Nasal cavity respiratory epithelium epithelial cell of viscerocranial mucosa (primary cell): ENCODE data around the gene C1QB. TPM values are rescaled to one million over a fixed set of nuclear protein-coding genes. Genes with fewer than 3 reads are reported as not detected.

ENCODE experiments used
- total RNA-seq: library from RNA; depleted of rRNA; stranded (reverse); fragments of >200 nt; gene quantifications from 2 replicates; pipeline ENCODE4 v1.2.3, GENCODE V29; 2014

C1QB gene, protein sequence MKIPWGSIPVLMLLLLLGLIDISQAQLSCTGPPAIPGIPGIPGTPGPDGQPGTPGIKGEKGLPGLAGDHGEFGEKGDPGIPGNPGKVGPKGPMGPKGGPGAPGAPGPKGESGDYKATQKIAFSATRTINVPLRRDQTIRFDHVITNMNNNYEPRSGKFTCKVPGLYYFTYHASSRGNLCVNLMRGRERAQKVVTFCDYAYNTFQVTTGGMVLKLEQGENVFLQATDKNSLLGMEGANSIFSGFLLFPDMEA
- total RNA-seq, result not detected in 2 replicates

DNA sequence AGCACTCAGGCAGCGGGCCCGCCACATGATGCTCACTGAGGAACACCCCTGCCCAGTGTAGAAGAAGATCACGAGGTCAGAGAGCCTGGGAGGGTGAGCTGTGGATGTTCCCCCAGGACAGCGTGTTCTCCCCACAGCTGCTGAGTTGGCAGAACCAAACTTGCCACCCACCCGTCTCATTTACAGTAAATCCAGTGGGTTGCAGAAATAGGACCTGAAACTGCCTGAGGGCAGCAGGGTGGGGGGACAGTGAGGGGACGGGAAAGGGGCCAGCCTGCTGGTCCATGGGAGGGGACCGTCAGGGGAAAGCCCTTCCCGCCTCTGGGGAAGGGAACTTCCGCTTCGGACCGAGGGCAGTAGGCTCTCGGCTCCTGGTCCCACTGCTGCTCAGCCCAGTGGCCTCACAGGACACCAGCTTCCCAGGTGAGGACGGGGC lies at the start of gene C1QB:
Gene C1QB (plus strand): TSS at position 356 of the 436 bp plus-strand sequence. CDS start 6,227 bp downstream, outside the sequence.

DNA sequence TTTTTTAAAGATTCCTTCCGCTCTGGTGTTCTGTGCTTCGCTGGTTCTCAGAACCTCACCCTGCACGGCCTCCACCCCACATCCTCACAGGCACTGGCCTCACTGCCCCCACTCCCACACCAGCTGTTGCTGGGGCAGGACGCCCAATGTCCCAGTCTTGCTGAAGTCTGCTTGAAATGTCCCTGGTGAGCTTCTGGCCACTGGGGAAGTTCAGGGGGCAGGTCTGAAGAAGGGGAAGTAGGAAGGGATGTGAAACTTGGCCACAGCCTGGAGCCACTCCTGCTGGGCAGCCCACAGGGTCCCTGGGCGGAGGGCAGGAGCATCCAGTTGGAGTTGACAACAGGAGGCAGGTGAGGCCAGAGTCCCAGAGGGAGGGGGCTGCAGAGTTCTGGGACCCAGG lies 16.7 kb upstream of the C1QB start, which contains the start of gene C1QA:
Gene C1QA (plus strand): TSS at position 276 of the 400 bp plus-strand sequence. CDS start 989 bp downstream, outside the sequence.

DNA sequence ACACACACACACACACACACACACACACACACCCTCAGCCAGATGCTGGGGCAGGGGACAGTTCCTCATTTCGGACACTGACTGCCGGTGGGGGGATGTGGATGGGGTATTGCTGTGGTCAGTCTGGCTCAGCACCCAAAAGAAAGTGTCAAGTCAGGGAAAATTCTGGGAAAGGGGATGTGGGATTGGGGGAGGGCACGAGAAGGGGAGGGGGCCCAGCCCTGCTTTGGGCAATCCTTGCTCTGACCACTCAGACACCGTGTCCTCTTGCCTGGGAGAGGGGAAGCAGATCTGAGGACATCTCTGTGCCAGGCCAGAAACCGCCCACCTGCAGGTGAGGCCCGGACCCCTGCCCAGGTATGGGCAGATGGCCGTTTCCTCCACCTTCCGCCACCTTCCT lies 9.7 kb upstream of the C1QB start, which contains the start of gene C1QC:
Gene C1QC (plus strand): TSS at position 253 of the 400 bp plus-strand sequence. CDS start 391 bp downstream, outside the sequence.

DNA sequence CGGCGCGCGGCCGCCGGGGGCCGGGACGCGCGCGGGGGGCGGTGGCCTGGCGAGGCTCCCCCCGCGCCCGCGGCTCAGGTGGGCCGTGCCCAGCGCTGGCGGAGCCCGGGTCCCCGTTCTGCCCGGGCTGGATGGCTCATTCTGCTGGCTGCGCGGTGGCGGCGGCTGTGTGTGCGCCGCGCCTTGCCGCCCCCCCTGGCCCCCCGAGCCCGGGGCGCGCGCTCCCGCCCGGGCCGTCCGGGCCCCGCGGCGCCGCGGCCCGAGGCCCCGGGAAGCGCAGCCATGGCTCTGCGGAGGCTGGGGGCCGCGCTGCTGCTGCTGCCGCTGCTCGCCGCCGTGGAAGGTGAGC lies 57.6 kb downstream of the C1QB start, which contains the start of gene EPHB2:
Gene EPHB2 (plus strand): TSS at position 139 of the 349 bp plus-strand sequence. CDS start 144 bp downstream, at position 283.

Other genes starting within 250 kb of the C1QB start
- gene ZBTB40, start 201.4 kb upstream of the C1QB start, total RNA-seq, result 9.9 and 14.8 TPM in 2 replicates
- under 0.01 TPM in 1 of 2 replicates, not detected in the other for gene EPHA8, start 89.7 kb upstream of the C1QB start, total RNA-seq
- not detected in 2 replicates for gene C1QA, start 16.6 kb upstream of the C1QB start, total RNA-seq
- not detected in 2 replicates for gene C1QC, start 9.6 kb upstream of the C1QB start, total RNA-seq
- gene EPHB2, start 57.6 kb downstream of the C1QB start, total RNA-seq, result 3.4 and 83.6 TPM in 2 replicates